ENCODE results near the gene HSD17B8.

Gene HSD17B8

GRCh38 chr6:33204415-33205190 is at the start of gene HSD17B8:
Gene HSD17B8, plus strand, starts transcription at chr6:33204655. Its CDS starts 14 bp downstream, at chr6:33204669.
- DNase-seq (ENCODE audit: low read depth, low spot score): peak; percentile 88
- Histone ChIP-seq H3K36me3 (ENCODE audit: control insufficient read depth, insufficient read depth, low read length) (peaks cover 10% of the 10 kb centered on the region; the same call in 1 of the 2 replicates), H3K27ac (ENCODE audit: low read length) (no peak within 1 kb of the TSS), H3K27me3 (ENCODE audit: control insufficient read depth, insufficient read depth, low read length) (peaks cover 10% of the 10 kb centered on the region; the same call in 1 of the 2 replicates), H3K9me3 (ENCODE audit: control insufficient read depth, insufficient read depth, low read length) (no peaks in the 10 kb centered on the region), H3K4me1 (ENCODE audit: control insufficient read depth, insufficient read depth, low read length) (peaks cover 10% of the 10 kb centered on the region; the same call in 1 of the 2 replicates), H3K4me3 (ENCODE audit: low read length) (peak within 1 kb of the TSS; percentile 48; the same call in 1 of the 2 replicates)
- WGBS (ENCODE audit: insufficient coverage, insufficient read length): no CpG with 5 or more reads among the region's 48 CpGs

GRCh38 chr6:33156561-33156960 is 47.9 kb upstream of the HSD17B8 start:
- WGBS (ENCODE audit: insufficient coverage, insufficient read length): no CpG with 5 or more reads among the region's 6 CpGs

GRCh38 chr6:33156964-33157363 is 47.5 kb upstream of the HSD17B8 start:
- Histone ChIP-seq H3K36me3 (ENCODE audit: control insufficient read depth, insufficient read depth, low read length) (no peaks in the 10 kb centered on the region), H3K27ac (ENCODE audit: low read length) (no peak overlapping the region), H3K27me3 (ENCODE audit: control insufficient read depth, insufficient read depth, low read length) (no peaks in the 10 kb centered on the region), H3K4me3 (ENCODE audit: low read length) (no peak overlapping the region), H3K4me1 (ENCODE audit: control insufficient read depth, insufficient read depth, low read length) (peaks cover 3% of the 10 kb centered on the region; the same call in 1 of the 2 replicates), H3K9me3 (ENCODE audit: control insufficient read depth, insufficient read depth, low read length) (no peaks in the 10 kb centered on the region)
- DNase-seq (ENCODE audit: low read depth, low spot score): no peak
- WGBS (ENCODE audit: insufficient coverage, insufficient read length): no CpG with 5 or more reads among the region's 2 CpGs

More at GRCh38 chr6:33156561-33156960, 47.9 kb upstream of the HSD17B8 start:
- Histone ChIP-seq H3K9me3 (ENCODE audit: control insufficient read depth, insufficient read depth, low read length) (no peaks in the 10 kb centered on the region), H3K4me1 (ENCODE audit: control insufficient read depth, insufficient read depth, low read length) (0 out of 2 replicates have a peak, but pooled peaks cover 3% of the 10 kb centered on the region), H3K36me3 (ENCODE audit: control insufficient read depth, insufficient read depth, low read length) (no peaks in the 10 kb centered on the region), H3K27me3 (ENCODE audit: control insufficient read depth, insufficient read depth, low read length) (no peaks in the 10 kb centered on the region), H3K27ac (ENCODE audit: low read length) (no peak overlapping the region), H3K4me3 (ENCODE audit: low read length) (no peak overlapping the region)
- DNase-seq (ENCODE audit: low read depth, low spot score): no peak

- WGBS (ENCODE audit: insufficient coverage, insufficient read length): no CpG with 5 or more reads among the region's 11 CpGs
- Histone ChIP-seq H3K9me3 (ENCODE audit: control insufficient read depth, insufficient read depth, low read length) (no peaks in the 10 kb centered on the region), H3K4me3 (ENCODE audit: low read length) (no peak overlapping the region), H3K36me3 (ENCODE audit: control insufficient read depth, insufficient read depth, low read length) (no peaks in the 10 kb centered on the region), H3K27me3 (ENCODE audit: control insufficient read depth, insufficient read depth, low read length) (no peaks in the 10 kb centered on the region), H3K27ac (ENCODE audit: low read length) (no peak overlapping the region), H3K4me1 (ENCODE audit: control insufficient read depth, insufficient read depth, low read length) (peaks cover 3% of the 10 kb centered on the region; the same call in 1 of the 2 replicates)
- no peak for DNase-seq (ENCODE audit: low read depth, low spot score)
These were observed 44.4 kb upstream of the HSD17B8 start for GRCh38 chr6:33160096-33160495.

- no CpG with 5 or more reads among the region's 13 CpGs for WGBS (ENCODE audit: insufficient coverage, insufficient read length)
- Histone ChIP-seq H3K36me3 (ENCODE audit: control insufficient read depth, insufficient read depth, low read length) (no peaks in the 10 kb centered on the region), H3K4me3 (ENCODE audit: low read length) (no peak overlapping the region), H3K27ac (ENCODE audit: low read length) (no peak overlapping the region), H3K4me1 (ENCODE audit: control insufficient read depth, insufficient read depth, low read length) (peaks cover 3% of the 10 kb centered on the region; the same call in 1 of the 2 replicates), H3K27me3 (ENCODE audit: control insufficient read depth, insufficient read depth, low read length) (no peaks in the 10 kb centered on the region), H3K9me3 (ENCODE audit: control insufficient read depth, insufficient read depth, low read length) (no peaks in the 10 kb centered on the region)
- DNase-seq (ENCODE audit: low read depth, low spot score): no peak
These were observed 43.6 kb upstream of the HSD17B8 start for GRCh38 chr6:33160728-33161344.

GRCh38 chr6:33161354-33162331 is 42.8 kb upstream of the HSD17B8 start:
- Histone ChIP-seq H3K4me3 (ENCODE audit: low read length) (peak overlapping the region; percentile 47; the same call in 1 of the 2 replicates), H3K9me3 (ENCODE audit: control insufficient read depth, insufficient read depth, low read length) (no peaks in the 10 kb centered on the region), H3K27ac (ENCODE audit: low read length) (no peak overlapping the region), H3K4me1 (ENCODE audit: control insufficient read depth, insufficient read depth, low read length) (peaks cover 3% of the 10 kb centered on the region; the same call in 1 of the 2 replicates), H3K36me3 (ENCODE audit: control insufficient read depth, insufficient read depth, low read length) (no peaks in the 10 kb centered on the region), H3K27me3 (ENCODE audit: control insufficient read depth, insufficient read depth, low read length) (no peaks in the 10 kb centered on the region)
- peak; percentile 29 for DNase-seq (ENCODE audit: low read depth, low spot score)
- WGBS (ENCODE audit: insufficient coverage, insufficient read length): no CpG with 5 or more reads among the region's 58 CpGs

- Histone ChIP-seq H3K4me3 (ENCODE audit: low read length) (no peak overlapping the region), H3K27ac (ENCODE audit: low read length) (no peak overlapping the region), H3K36me3 (ENCODE audit: control insufficient read depth, insufficient read depth, low read length) (no peaks in the 10 kb centered on the region), H3K27me3 (ENCODE audit: control insufficient read depth, insufficient read depth, low read length) (no peaks in the 10 kb centered on the region), H3K4me1 (ENCODE audit: control insufficient read depth, insufficient read depth, low read length) (peaks cover 3% of the 10 kb centered on the region; the same call in 1 of the 2 replicates), H3K9me3 (ENCODE audit: control insufficient read depth, insufficient read depth, low read length) (no peaks in the 10 kb centered on the region)
- WGBS (ENCODE audit: insufficient coverage, insufficient read length): no CpG with 5 or more reads among the region's 10 CpGs
- no peak for DNase-seq (ENCODE audit: low read depth, low spot score)
These were observed 40.9 kb upstream of the HSD17B8 start for GRCh38 chr6:33163540-33163939.

GRCh38 chr6:33164176-33164575 is 40.3 kb upstream of the HSD17B8 start:
- H3K4me1 ChIP-seq (ENCODE audit: control insufficient read depth, insufficient read depth, low read length): peaks cover 3% of the 10 kb centered on the region; the same call in 1 of the 2 replicates
- H3K36me3 ChIP-seq (ENCODE audit: control insufficient read depth, insufficient read depth, low read length): no peaks in the 10 kb centered on the region
- no peak for DNase-seq (ENCODE audit: low read depth, low spot score)
- no peak overlapping the region for H3K27ac ChIP-seq (ENCODE audit: low read length)
- no peaks in the 10 kb centered on the region for H3K27me3 ChIP-seq (ENCODE audit: control insufficient read depth, insufficient read depth, low read length)
- H3K4me3 ChIP-seq (ENCODE audit: low read length): no peak overlapping the region
- WGBS (ENCODE audit: insufficient coverage, insufficient read length): no CpG with 5 or more reads among the region's 10 CpGs
- no peaks in the 10 kb centered on the region for H3K9me3 ChIP-seq (ENCODE audit: control insufficient read depth, insufficient read depth, low read length)

- H3K27me3 ChIP-seq (ENCODE audit: control insufficient read depth, insufficient read depth, low read length): no peaks in the 10 kb centered on the region
- no CpG with 5 or more reads among the region's 14 CpGs for WGBS (ENCODE audit: insufficient coverage, insufficient read length)
- no peak overlapping the region for H3K4me3 ChIP-seq (ENCODE audit: low read length)
- H3K36me3 ChIP-seq (ENCODE audit: control insufficient read depth, insufficient read depth, low read length): no peaks in the 10 kb centered on the region
- DNase-seq (ENCODE audit: low read depth, low spot score): no peak
- peaks cover 3% of the 10 kb centered on the region; the same call in 1 of the 2 replicates for H3K4me1 ChIP-seq (ENCODE audit: control insufficient read depth, insufficient read depth, low read length)
- no peak overlapping the region for H3K27ac ChIP-seq (ENCODE audit: low read length)
- no peaks in the 10 kb centered on the region for H3K9me3 ChIP-seq (ENCODE audit: control insufficient read depth, insufficient read depth, low read length)
These were observed 39.6 kb upstream of the HSD17B8 start for GRCh38 chr6:33164665-33165373.

All from iPS DF 6.9 (cell line).